ENCODE results near the gene SMG7. TPM values are rescaled to one million over a fixed set of nuclear protein-coding genes. Genes with fewer than 3 reads are reported as not detected.

The SMG7 gene
- polyA plus RNA-seq, 1 experiment, result 35.1 TPM

GRCh38 chr1:183470961-183471742 is 1.1 kb upstream of the SMG7 start:
- POLR2A ChIA-PET, result interaction anchor here (0.6 to 0.7 kb wide), 2 partner anchors 42 to 223 kb away, joined by 3 to 7 read pairs; no protein-coding TSS in a partner anchor

GRCh38 chr1:183471743-183472487 is 384 bp upstream of the SMG7 start:
- DNase-seq (ENCODE audit: low read depth, low spot score), result peak; percentile 96
- ChIA-PET POLR2A (interaction anchor here (0.6 to 0.7 kb wide), 3 partner anchors 136 to 191 kb away, joined by 3 read pairs; no protein-coding TSS in a partner anchor), CTCF (no interaction called here)
- H3K4me3 ChIP-seq (ENCODE audit: low read depth, low read length), result peak overlapping the region; percentile 93
- TF ChIP-seq CTCF (IDR thresholded peaks at IDR 0.05; ENCODE audit: low read depth, low read length), result no peak
- H3K27me3 ChIP-seq (ENCODE audit: control insufficient read depth, insufficient read depth, low read length), result no peaks in the 10 kb centered on the region
- H3K9me3 ChIP-seq (ENCODE audit: control insufficient read depth, insufficient read depth, low read length), result no peaks in the 10 kb centered on the region; the same call in 1 of the 2 replicates
- H3K27ac ChIP-seq (ENCODE audit: low read depth, low read length), result peak overlapping the region; percentile 99

More at GRCh38 chr1:183470961-183471742, 1.1 kb upstream of the SMG7 start:
- H3K27ac ChIP-seq (ENCODE audit: low read depth, low read length), result peak overlapping the region; percentile 99
- TF ChIP-seq CTCF (IDR thresholded peaks at IDR 0.05; ENCODE audit: low read depth, low read length), result no peak
- H3K9me3 ChIP-seq (ENCODE audit: control insufficient read depth, insufficient read depth, low read length), result no peaks in the 10 kb centered on the region; the same call in 1 of the 2 replicates
- H3K27me3 ChIP-seq (ENCODE audit: control insufficient read depth, insufficient read depth, low read length), result no peaks in the 10 kb centered on the region
- DNase-seq (ENCODE audit: low read depth, low spot score), result peak; percentile 24
- peak overlapping the region; percentile 93 for H3K4me3 ChIP-seq (ENCODE audit: low read depth, low read length)
- CTCF ChIA-PET, result interaction anchor here (0.6 to 0.8 kb wide), 3 partner anchors 24 to 168 kb away, joined by 3 read pairs; no protein-coding TSS in a partner anchor

- TF ChIP-seq CTCF (IDR thresholded peaks at IDR 0.05; ENCODE audit: low read depth, low read length), result no peak
- no peaks in the 10 kb centered on the region; the same call in 1 of the 2 replicates for H3K9me3 ChIP-seq (ENCODE audit: control insufficient read depth, insufficient read depth, low read length)
- H3K4me3 ChIP-seq (ENCODE audit: low read depth, low read length), result peak overlapping the region; percentile 93
- POLR2A ChIA-PET, result no interaction called here
- no peak for DNase-seq (ENCODE audit: low read depth, low spot score)
- CTCF ChIA-PET, result interaction anchor here (1.4 kb wide), 1 partner anchor 191 kb away, joined by 6 read pairs; no protein-coding TSS in a partner anchor
- no peaks in the 10 kb centered on the region for H3K27me3 ChIP-seq (ENCODE audit: control insufficient read depth, insufficient read depth, low read length)
- peak overlapping the region; percentile 65 for H3K27ac ChIP-seq (ENCODE audit: low read depth, low read length)
These were observed 878 bp downstream of the SMG7 start for GRCh38 chr1:183473217-183473536.

- H3K27ac ChIP-seq (ENCODE audit: low read depth, low read length), result no peak overlapping the region
- H3K9me3 ChIP-seq (ENCODE audit: control insufficient read depth, insufficient read depth, low read length), result no peaks in the 10 kb centered on the region; the same call in 1 of the 2 replicates
- no peak overlapping the region for H3K4me3 ChIP-seq (ENCODE audit: low read depth, low read length)
- no peak for DNase-seq (ENCODE audit: low read depth, low spot score)
- ChIA-PET CTCF (no interaction called here), POLR2A (no interaction called here)
- no peaks in the 10 kb centered on the region for H3K27me3 ChIP-seq (ENCODE audit: control insufficient read depth, insufficient read depth, low read length)
- TF ChIP-seq CTCF (IDR thresholded peaks at IDR 0.05; ENCODE audit: low read depth, low read length), result no peak
These were observed 3.8 kb downstream of the SMG7 start for GRCh38 chr1:183476081-183476480.
